DOHH2 (cell line): ENCODE measurements around the gene DYNC1I1.

Experiments used
- CTCF ChIP-seq: fragments of 200-600 bp; sonication (generic); IDR thresholded peaks from one replicate; pipeline ENCODE4 v1.5.1; 2014; ENCODE audit warnings: antibody characterized with exemption, mild to moderate bottlenecking, low read depth, low read length; ENCODE audit not compliant: poor library complexity, severe bottlenecking
- EZH2phosphoT487 ChIP-seq: fragments of 200-600 bp; sonication (generic); IDR thresholded peaks from 2 replicates; pipeline ENCODE4 v1.6.1; 2017; ENCODE audit warnings: borderline replicate concordance, mild to moderate bottlenecking, antibody characterized with exemption, low read length, moderate library complexity, mixed read lengths

GRCh38 chr7:96009148-96009547, 236.8 kb downstream of the DYNC1I1 start:
- TF ChIP-seq CTCF (no peak), EZH2phosphoT487 (no peak)
